RWPE1 (cell line): Measurements from ENCODE around the gene DHX57.

Source experiments
- CTCF ChIA-PET: fragments of 350-600 bp; sonication (Branson Sonifier 250); formaldehyde crosslinking; extraction: SDS; loops from one replicate; lab custom pipeline; 2021; lab: Yijun Ruan, JAX
- POLR2A ChIA-PET: fragments of 400-600 bp; formaldehyde crosslinking; extraction: SDS; loops from one replicate; lab custom pipeline; 2020; ENCODE audit warnings: antibody characterized with exemption; ENCODE audit not compliant: low non-redundant PET; lab: Yijun Ruan, JAX
- DNase-seq: peaks from one replicate; pipeline ENCODE4 v3.0.0; 2012; ENCODE audit warnings: low spot score
- H3K27ac ChIP-seq: fragments of 450-650 bp; 2 replicates; pipeline ENCODE4 v1.5.1; 2017
- CTCF ChIP-seq: fragments of 450-650 bp; conservative IDR thresholded peaks from 2 replicates; pipeline ENCODE4 v1.5.1; 2017; ENCODE audit warnings: low read depth, mild to moderate bottlenecking

Gene DHX57

GRCh38 chr2:38775921-38776225 is 99.9 kb downstream of the DHX57 start:
- ChIA-PET CTCF (no interaction called here), POLR2A (interaction anchor here (1.5 kb wide), 1 partner anchor 24 kb away, joined by 3 read pairs; the partner anchor contains the start of gene SRSF7)
- DNase-seq = no peak
- TF ChIP-seq CTCF = no peak
- no peak overlapping the region for H3K27ac ChIP-seq

GRCh38 chr2:38775097-38775920 is 100.4 kb downstream of the DHX57 start:
- TF ChIP-seq CTCF = no peak
- ChIA-PET POLR2A (interaction anchor here (1.5 kb wide), 1 partner anchor 24 kb away, joined by 3 read pairs; the partner anchor contains the start of gene SRSF7), CTCF (no interaction called here)
- DNase-seq = no peak
- no peak overlapping the region for H3K27ac ChIP-seq

DNA sequence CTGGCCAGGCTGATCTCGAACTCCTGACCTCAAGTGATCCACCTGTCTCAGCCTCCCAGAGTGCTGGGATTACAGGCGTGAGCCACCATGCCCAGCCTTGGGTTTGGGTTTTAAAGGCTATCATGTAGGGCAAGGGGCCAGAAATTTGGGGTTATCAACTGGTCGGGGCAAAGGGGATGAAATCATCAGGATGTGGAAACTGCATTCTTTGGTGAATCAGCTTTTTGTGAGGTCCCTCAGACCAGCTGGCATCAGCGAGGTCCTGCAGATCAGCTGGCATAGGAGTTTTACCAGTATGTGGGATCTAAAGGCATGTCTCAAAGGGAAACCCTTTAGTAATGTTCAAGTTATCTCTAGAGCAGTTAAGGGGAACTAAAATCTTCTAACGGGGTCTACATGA is 104.1 kb downstream of the DHX57 start:
- no peak overlapping the region for H3K27ac ChIP-seq
- CTCF ChIA-PET = no interaction called here
- DNase-seq = no peak
- POLR2A ChIA-PET = no interaction called here
- no peak for TF ChIP-seq CTCF

DNA sequence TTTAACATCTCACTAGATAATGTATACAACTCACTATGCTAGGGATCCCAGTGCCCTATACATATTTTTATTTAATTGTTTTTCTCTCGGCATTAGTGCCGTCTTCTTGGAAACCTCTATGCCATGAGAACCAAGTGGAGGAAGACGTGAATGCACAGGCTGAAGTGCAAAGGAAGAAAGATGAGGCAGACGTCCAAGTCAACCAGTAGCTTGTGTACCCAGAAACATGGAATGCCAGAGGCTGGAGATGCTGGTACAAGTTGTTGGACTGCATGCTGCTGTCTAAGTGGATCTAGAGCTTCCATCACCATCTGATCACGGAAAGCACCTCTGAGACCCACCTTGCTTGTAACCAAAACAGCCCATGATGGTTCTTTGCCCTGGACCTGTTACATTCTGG is 110.2 kb downstream of the DHX57 start:
- no peak for TF ChIP-seq CTCF
- DNase-seq = no peak
- ChIA-PET POLR2A (no interaction called here), CTCF (interaction anchor here (0.5 kb wide), 1 partner anchor 8 kb away, joined by 3 read pairs; no protein-coding TSS in a partner anchor)
- peak overlapping the region; percentile 59; the same call in 1 of the 2 replicates for H3K27ac ChIP-seq

GRCh38 chr2:38765149-38765548 is 110.6 kb downstream of the DHX57 start:
- CTCF ChIA-PET = no interaction called here
- H3K27ac ChIP-seq = no peak overlapping the region
- no peak for TF ChIP-seq CTCF
- POLR2A ChIA-PET = no interaction called here
- DNase-seq = peak; percentile 64

DNA sequence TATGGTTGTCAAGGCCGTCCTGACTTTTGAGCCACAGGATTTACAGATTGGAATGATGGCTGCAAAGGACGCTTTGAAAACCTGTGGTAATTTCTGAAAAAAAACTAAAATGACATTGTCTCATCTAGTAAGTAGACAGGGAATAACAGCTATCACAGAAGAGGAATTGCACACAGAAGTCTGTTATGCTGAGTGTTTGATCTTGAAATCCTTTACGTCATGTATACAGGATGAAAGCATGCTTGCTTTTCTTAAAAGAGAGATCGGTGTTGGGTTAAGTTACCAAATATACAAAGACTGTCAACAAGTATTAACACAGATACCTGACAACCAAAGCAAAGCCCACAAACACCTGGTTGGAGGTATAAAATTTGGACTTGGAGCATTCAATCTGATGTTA is 112.0 kb downstream of the DHX57 start:
- ChIA-PET CTCF (no interaction called here), POLR2A (interaction anchor here (1.1 kb wide), 1 partner anchor 12 kb away, joined by 4 read pairs; the partner anchor contains the start of gene SRSF7)
- H3K27ac ChIP-seq = no peak overlapping the region
- DNase-seq = no peak
- TF ChIP-seq CTCF = no peak
